ENCODE measurements around the gene LYPD6B.

DNA sequence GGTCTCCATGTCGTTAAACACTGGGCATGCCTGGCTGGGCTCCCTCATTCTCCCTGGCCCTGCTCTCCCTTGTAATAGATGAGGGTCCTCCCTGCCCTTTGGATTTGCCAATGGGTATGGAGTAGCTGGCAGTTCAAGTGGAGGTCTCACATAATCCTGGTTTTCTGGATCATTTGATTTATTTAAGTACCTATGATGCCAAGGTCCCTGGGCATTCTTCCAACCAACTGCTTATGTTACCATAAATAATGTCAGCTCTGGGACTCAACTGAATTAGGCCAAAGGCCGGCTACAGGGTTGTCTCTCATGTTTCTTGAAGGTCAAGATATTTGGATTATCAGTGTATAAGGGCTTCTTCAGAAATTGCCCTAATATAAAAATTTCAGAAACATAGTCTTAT lies 186.9 kb downstream of the LYPD6B start:
- TF ChIP-seq, protein P1, sequence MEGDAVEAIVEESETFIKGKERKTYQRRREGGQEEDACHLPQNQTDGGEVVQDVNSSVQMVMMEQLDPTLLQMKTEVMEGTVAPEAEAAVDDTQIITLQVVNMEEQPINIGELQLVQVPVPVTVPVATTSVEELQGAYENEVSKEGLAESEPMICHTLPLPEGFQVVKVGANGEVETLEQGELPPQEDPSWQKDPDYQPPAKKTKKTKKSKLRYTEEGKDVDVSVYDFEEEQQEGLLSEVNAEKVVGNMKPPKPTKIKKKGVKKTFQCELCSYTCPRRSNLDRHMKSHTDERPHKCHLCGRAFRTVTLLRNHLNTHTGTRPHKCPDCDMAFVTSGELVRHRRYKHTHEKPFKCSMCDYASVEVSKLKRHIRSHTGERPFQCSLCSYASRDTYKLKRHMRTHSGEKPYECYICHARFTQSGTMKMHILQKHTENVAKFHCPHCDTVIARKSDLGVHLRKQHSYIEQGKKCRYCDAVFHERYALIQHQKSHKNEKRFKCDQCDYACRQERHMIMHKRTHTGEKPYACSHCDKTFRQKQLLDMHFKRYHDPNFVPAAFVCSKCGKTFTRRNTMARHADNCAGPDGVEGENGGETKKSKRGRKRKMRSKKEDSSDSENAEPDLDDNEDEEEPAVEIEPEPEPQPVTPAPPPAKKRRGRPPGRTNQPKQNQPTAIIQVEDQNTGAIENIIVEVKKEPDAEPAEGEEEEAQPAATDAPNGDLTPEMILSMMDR (IDR thresholded peaks at IDR 0.05; ENCODE audit: insufficient read depth, low read length) = no peak
- TF ChIP-seq REST (IDR thresholded peaks at IDR 0.05; ENCODE audit: insufficient replicate concordance, low read depth) = no peak
- no peak for TF ChIP-seq POLR2AphosphoS5 (IDR thresholded peaks at IDR 0.05; ENCODE audit: low read depth)

Measured in HL-60 (cell line).